ENCODE data around the gene ABCA2.
A peak's percentile ranks its signal among the peaks of the same experiment; 100 is the strongest.

ABCA2 gene

GRCh38 chr9:137062384-137062783 is 34.3 kb upstream of the ABCA2 start:
- TF ChIP-seq CTCF (IDR thresholded peaks at IDR 0.05; ENCODE audit: low read depth, low read length) = no peak
- H3K4me3 ChIP-seq (replicated peaks in 1 of 2; ENCODE audit: low read depth in 2 of 2, low read length in 2 of 2) = no peak overlapping the region
- no peak for DNase-seq (ENCODE audit: low read depth in 2 of 2)

GRCh38 chr9:137058521-137059234 is 30.6 kb upstream of the ABCA2 start:
- no peak for TF ChIP-seq CTCF (IDR thresholded peaks at IDR 0.05; ENCODE audit: low read depth, low read length)
- H3K4me3 ChIP-seq (replicated peaks in 1 of 2; ENCODE audit: low read depth in 2 of 2, low read length in 2 of 2) = no peak overlapping the region
- no peak for DNase-seq (ENCODE audit: low read depth in 2 of 2)

- H3K4me3 ChIP-seq (replicated peaks in 1 of 2; ENCODE audit: low read depth in 2 of 2, low read length in 2 of 2) = no peak overlapping the region
- no peak for TF ChIP-seq CTCF (IDR thresholded peaks at IDR 0.05; ENCODE audit: low read depth, low read length)
- DNase-seq (ENCODE audit: low read depth in 2 of 2) = no peak
Observed at GRCh38 chr9:137057545-137057944, 29.5 kb upstream of the ABCA2 start.

GRCh38 chr9:137056739-137057415 is 28.8 kb upstream of the ABCA2 start:
- TF ChIP-seq CTCF (IDR thresholded peaks at IDR 0.05; ENCODE audit: low read depth, low read length) = no peak
- no peak overlapping the region for H3K4me3 ChIP-seq (replicated peaks in 1 of 2; ENCODE audit: low read depth in 2 of 2, low read length in 2 of 2)
- DNase-seq (ENCODE audit: low read depth in 2 of 2) = no peak

- peak; percentile 33 to 97 for DNase-seq (ENCODE audit: low read depth in 2 of 2)
- H3K4me3 ChIP-seq (replicated peaks in 1 of 2; ENCODE audit: low read depth in 2 of 2, low read length in 2 of 2) = no peak overlapping the region
- no peak for TF ChIP-seq CTCF (IDR thresholded peaks at IDR 0.05; ENCODE audit: low read depth, low read length)
Observed at GRCh38 chr9:137055385-137056364, 27.6 kb upstream of the ABCA2 start.

GRCh38 chr9:137054932-137055384 is 26.9 kb upstream of the ABCA2 start:
- no peak for TF ChIP-seq CTCF (IDR thresholded peaks at IDR 0.05; ENCODE audit: low read depth, low read length)
- DNase-seq (ENCODE audit: low read depth in 2 of 2) = no peak
- no peak overlapping the region for H3K4me3 ChIP-seq (replicated peaks in 1 of 2; ENCODE audit: low read depth in 2 of 2, low read length in 2 of 2)

All from cardiac fibroblast (primary cell).